ENCODE data around the gene ATG3.
"Not testable (repeated sequence)": the region's sequence is repeated elsewhere in the genome, so short reads cannot be mapped to it uniquely, and the experiment has no call there.

ATG3 gene

DNA sequence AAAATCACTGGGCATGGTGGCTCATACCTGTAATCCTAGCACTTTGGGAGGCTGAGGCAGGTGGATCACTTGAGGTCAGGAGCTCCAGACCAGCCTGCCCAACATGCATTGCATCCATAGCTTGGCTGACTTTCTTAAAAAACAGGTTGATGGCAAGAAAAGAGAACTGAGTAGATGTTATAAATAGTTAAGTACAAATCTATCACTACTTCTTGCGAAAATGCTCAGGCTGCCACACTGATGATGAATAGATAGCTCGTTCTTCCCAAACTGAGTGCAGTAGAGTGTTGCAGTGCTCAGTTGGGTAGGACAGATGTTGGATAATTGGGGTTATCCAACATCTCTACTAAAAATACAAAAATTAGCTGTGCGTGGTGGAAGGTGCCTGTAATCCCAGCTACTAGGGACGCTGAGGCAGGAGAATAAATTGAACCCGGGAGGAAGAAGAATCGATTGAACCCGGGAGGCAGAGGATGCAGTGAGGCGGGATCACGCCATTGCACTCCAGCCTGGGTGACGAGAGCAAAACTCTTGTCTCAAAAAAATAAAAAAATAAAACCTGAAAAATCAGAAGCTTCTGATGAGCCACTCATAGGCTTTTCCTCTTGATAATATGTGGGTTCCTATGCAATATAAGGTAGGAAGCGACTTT lies 63.7 kb downstream of the ATG3 start:
- no peak for DNase-seq

DNA sequence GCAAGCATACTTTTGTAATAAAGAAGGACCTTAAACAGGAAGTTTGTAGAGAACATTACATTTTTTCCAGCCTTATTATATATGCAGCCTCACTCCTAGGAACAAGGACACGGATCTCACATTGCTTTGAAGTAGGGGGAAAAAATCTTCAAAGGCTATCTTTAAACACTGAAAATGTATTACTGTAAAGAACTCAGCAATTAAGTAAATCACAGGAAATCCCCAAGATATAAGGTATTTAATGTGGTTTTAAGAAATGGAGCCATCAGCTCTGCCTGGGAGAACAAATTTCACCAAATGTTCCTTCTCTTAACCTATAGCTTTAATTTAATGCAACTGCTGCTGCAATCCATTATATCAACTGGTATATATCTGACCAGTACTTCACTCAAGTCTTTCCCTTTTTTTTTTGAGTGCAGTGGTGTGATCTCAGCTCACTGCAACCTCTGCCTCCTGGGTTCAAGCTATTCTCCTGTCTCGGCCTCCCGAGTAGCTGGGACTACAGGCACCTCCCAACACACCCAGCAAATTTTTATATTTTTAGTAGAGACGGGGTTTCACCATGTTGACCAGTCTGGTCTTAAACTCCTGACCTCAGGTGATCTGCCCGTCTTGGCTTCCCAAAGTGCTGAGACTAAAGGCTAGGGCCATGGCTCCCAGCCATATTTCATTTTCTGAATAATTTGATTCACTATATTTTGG lies 65.2 kb downstream of the ATG3 start:
- no peak for DNase-seq

DNA sequence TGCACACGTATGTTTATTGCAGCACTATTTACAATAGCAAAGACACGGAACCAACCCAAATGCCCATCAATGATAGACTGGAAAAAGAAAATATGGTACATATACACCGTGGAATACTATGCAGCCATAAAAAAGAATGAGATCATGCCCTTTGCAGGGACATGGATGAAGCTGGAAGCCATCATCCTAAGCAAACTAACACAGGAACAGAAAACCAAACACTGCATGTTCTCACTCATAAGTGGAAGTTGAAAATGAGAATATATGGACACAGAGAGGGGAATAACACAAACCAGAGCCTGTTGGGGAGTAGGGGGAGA lies 67.4 kb downstream of the ATG3 start:
- DNase-seq = not testable (repeated sequence)

DNA sequence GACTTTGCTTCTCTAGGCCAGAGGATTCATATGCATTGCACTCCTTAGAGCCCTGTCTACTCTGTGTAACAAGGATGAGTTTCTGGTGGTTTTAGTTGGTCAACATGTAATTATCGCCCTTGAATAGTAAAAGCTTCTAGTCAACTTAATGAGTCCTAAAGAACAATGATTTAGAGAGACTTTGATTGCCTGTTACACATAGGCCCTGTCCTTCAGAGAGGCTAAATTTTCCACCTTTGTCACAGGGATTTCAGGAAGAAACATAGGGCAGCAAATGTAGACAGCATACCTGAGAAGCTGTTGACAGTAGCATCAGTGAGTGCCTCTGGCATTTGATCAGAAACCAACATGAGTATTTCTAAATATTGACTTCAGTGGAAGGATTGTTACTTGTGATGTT lies 69.6 kb downstream of the ATG3 start:
- no peak for DNase-seq

DNA sequence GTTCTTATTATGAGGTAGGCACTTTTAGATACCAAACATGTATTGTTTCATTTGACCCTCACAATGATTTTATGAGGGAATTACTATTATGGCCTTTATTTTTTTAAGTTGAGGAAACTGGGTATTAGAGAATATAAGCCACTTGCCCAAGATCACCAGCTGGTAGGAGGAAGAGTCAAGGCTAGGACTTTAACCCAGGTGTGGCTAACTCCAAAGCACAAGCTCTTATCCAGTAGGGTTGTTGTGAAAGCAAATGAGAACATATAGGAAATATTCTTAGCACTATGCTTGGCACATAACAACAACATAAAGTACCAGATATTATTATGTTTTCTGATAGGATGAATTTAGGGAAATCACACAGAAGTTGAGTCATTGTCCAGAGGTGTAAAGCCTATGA lies 70.4 kb downstream of the ATG3 start:
- no peak for DNase-seq

DNA sequence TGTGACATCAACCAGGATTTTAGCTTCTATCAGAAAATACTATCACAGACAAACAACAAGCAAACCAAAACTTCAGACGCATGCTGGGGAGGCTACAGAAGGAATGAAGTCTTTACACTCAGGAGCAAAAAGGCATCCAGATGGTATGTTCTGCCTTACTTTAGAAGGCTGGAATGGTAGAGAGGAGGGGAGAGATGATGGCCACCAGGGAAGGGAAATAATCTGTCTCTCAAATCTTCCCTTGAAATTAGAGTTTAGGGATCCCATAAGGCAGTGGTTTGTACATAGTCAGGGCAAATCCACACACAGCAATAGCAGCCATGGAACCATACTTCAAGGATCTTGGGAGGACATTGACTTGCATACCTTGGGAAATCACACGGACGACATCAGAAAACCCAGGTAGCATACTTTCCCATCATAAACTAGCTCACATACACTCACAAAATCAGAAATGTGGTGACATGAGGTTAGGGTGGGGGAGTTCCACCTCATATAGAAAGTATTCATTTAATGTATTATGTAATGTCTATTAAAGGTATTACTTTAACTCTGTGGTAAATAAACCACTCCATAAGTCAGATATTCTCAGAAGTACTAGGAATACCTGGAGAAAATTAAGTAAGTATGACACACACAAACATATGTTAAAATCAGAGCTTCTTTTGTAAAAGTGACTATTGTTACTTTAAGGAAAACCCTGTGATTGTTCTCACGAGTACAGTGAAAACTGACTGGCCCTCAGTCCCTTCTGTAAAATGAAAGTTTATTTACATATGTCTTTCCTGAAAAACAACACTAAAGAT lies 71.9 kb downstream of the ATG3 start:
- DNase-seq = no peak

DNA sequence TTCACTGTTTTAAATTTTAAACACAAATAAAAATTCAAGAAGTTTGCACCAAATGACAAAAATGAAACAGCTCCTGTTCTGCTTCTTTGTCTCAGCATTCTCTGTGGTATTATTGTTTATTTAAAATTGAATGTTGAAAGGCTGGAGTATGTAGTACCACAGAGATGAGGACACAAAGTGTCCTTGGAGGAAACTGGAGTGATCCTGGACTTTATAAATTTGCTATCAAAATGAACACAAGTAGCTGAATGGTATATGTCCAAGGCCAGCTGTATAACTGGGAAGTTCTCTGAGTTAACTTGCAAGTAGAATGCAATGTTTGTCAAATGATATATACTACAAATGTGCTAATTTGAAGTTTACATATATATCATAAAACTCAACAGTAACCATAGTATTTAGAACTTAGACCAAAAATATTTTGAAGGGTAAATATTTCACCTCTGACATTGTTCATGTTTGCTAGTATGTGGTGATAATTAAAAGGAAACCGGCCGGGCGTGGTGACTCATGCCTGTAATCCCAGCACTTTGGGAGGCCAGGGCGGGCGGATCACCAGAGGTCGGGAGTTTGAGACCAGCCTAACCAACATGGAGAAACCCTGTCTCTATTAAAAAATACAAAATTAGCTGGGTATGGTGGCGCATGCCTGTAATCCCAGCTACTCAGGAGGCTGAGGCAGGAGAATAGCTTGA lies 74.8 kb downstream of the ATG3 start:
- DNase-seq = no peak

DNA sequence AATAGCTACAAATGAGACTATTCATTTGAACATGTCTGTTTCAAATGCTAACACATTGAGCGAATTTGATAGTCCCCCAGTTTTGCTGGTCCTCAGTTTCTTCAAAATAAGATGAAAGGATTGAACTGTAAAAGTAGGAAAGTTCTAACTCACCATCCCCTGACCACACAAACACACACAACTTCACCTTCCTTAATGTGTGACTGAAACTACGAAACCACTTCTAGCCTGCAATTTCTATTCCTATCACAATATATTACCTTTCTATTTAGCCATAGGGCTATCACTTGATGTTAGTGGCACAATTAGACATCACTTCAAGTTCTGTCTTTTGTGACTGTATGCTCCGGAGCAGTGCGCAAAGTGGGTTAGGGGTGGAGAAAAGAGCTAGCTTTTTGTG lies 77.4 kb downstream of the ATG3 start:
- no peak for DNase-seq

DNA sequence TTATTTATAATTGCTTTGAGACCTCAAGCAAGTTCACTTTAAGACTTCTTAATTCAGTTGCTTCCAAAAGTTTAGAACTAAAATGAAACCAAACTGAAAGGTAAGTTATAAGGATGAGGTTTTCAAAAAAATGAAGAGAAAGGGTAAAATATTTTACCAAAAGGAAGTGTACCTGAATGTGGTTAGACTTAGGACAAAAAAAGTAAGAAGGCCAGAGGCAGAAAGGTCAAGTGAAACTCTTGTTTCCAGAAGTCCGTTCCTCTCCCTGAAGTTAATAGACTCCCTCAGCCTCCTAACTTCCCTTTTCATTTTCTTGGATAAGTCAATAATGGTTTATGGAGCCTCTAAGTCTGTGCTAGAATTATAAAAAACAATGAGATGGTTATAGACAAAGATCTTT lies 79.1 kb downstream of the ATG3 start:
- DNase-seq = no peak
